GM12878 (cell line): ENCODE measurements around the gene ACACA. TPM values are rescaled to one million over a fixed set of nuclear protein-coding genes. Genes with fewer than 3 reads are reported as not detected.

Experiments used
- ATAC-seq: fragments of 200-7000 bp; cut with Tn5 transposase; 3 replicates; pipeline ENCODE4 v1.9.1; 2020; ENCODE audit warnings: mild to moderate bottlenecking, moderate library complexity
- BruUV-seq: library from RNA; stranded (reverse); fragments of 400-500 nt; replicated peaks from 2 replicates; lab custom pipeline; 2021; lab: Mats Ljungman, UMichigan
- CTCF ChIA-PET: fragments of 300-600 bp; sonication (Branson Sonifier 250); formaldehyde crosslinking; extraction: SDS; loops from one replicate; lab custom pipeline; 2021; ENCODE audit warnings: inconsistent platforms; lab: Yijun Ruan, JAX
- POLR2A ChIA-PET: fragments of 350-600 bp; formaldehyde crosslinking; extraction: SDS; loops from one replicate; lab custom pipeline; 2021; ENCODE audit warnings: inconsistent platforms; lab: Charles Lee
- RAD21 ChIA-PET: fragments of 300-600 bp; sonication (Branson Sonifier 250); formaldehyde crosslinking; loops from one replicate; lab custom pipeline; 2023; ENCODE audit warnings: antibody characterized with exemption; ENCODE audit not compliant: unreplicated experiment; lab: Charles Lee
- SMC1A ChIA-PET: fragments of 300-600 bp; sonication (Branson Sonifier 250); formaldehyde crosslinking; loops from one replicate; lab custom pipeline; 2023; ENCODE audit not compliant: unreplicated experiment, uncharacterized antibody; lab: Charles Lee
- DNase-seq: peaks from one replicate; pipeline ENCODE4 v3.0.0-alpha.2; 2011; ENCODE audit warnings: low read depth, low spot score
- FAIRE-seq: peaks from 3 replicates; lab custom pipeline; 2011; peaks lifted over from hg19 to GRCh38; lab: Jason Lieb, UNC
- H2AFZ ChIP-seq: 2 replicates; pipeline ENCODE4 v1.6.0; 2011; ENCODE audit warnings: low read depth, low read length, control low read depth; ENCODE audit not compliant: control insufficient read depth
- H3K27ac ChIP-seq: 2 replicates; pipeline ENCODE4 v1.5.1; 2011; ENCODE audit warnings: control low read depth; ENCODE audit not compliant: control insufficient read depth, insufficient read depth
- H3K27me3 ChIP-seq, 2 experiments: replicated peaks in 1 of 2; 2 replicates each; pipeline versions ENCODE4 v1.6.0 to v1.6.1; 2011; ENCODE audit warnings: low read length in 1 of 2; ENCODE audit not compliant: control insufficient read depth in 2 of 2, insufficient read depth in 2 of 2
- H3K36me3 ChIP-seq, 2 experiments: 2 replicates each; pipeline ENCODE4 v1.5.1; 2011; ENCODE audit warnings: low read length in 1 of 2; ENCODE audit not compliant: control insufficient read depth in 2 of 2, insufficient read depth in 2 of 2
- H3K4me1 ChIP-seq: 2 replicates; pipeline ENCODE4 v1.6.1; 2011; ENCODE audit warnings: mild to moderate bottlenecking, low read length, moderate library complexity, mixed read lengths; ENCODE audit not compliant: control insufficient read depth, insufficient read depth
- H3K4me2 ChIP-seq: 2 replicates; pipeline ENCODE4 v1.6.0; 2011; ENCODE audit warnings: control low read depth; ENCODE audit not compliant: control insufficient read depth, insufficient read depth
- H3K4me3 ChIP-seq: fragments of 200-600 bp; sonication (generic); 2 replicates; pipeline ENCODE4 v1.5.1; 2016
- H3K79me2 ChIP-seq: 2 replicates; pipeline ENCODE4 v1.6.0; 2011; ENCODE audit warnings: low read length; ENCODE audit not compliant: control insufficient read depth, insufficient read depth
- H3K9ac ChIP-seq: 2 replicates; pipeline ENCODE4 v1.8.0; 2011; ENCODE audit warnings: low read length, control low read depth, mixed read lengths; ENCODE audit not compliant: control insufficient read depth, insufficient read depth
- H3K9me3 ChIP-seq: replicated peaks from 3 replicates; pipeline ENCODE4 v1.5.1; 2011; ENCODE audit warnings: mild to moderate bottlenecking, low read length; ENCODE audit not compliant: control insufficient read depth, insufficient read depth
- H4K20me1 ChIP-seq: 2 replicates; pipeline ENCODE4 v1.6.0; 2011; ENCODE audit not compliant: control insufficient read depth, insufficient read depth
- CHD2 ChIP-seq: IDR thresholded peaks from 2 replicates; pipeline ENCODE4 v1.6.1; 2011; ENCODE audit warnings: low read depth, low read length, improper control_type of control experiment, borderline replicate concordance
- IKZF1 ChIP-seq: fragments of 450-650 bp; conservative IDR thresholded peaks from 2 replicates; pipeline ENCODE4 v1.6.1; 2017; ENCODE audit warnings: antibody characterized with exemption, mild to moderate bottlenecking
- KDM1A ChIP-seq: fragments of 200-600 bp; sonication (generic); IDR thresholded peaks from 2 replicates; pipeline ENCODE4 v1.6.1; 2016; ENCODE audit warnings: borderline replicate concordance
- LARP7 ChIP-seq: fragments of 450-650 bp; IDR thresholded peaks from 2 replicates; pipeline ENCODE4 v1.6.1; 2017; ENCODE audit warnings: mild to moderate bottlenecking
- REST ChIP-seq: IDR thresholded peaks from 2 replicates; pipeline ENCODE4 v1.6.1; 2012; ENCODE audit warnings: mild to moderate bottlenecking, low read depth, low read length
- SMAD5 ChIP-seq: IDR thresholded peaks from 2 replicates; pipeline ENCODE4 v1.6.1; 2016; ENCODE audit warnings: antibody characterized with exemption, low read depth
- STAT1 ChIP-seq: fragments of 450-650 bp; conservative IDR thresholded peaks from 2 replicates; pipeline ENCODE4 v1.6.1; 2014; ENCODE audit warnings: antibody characterized with exemption, mild to moderate bottlenecking
- TCF7 ChIP-seq: IDR thresholded peaks from 2 replicates; pipeline ENCODE4 v1.6.1; 2014; ENCODE audit warnings: antibody characterized with exemption, borderline replicate concordance
- USF1 ChIP-seq: IDR thresholded peaks from 2 replicates; pipeline ENCODE4 v1.6.1; 2011; ENCODE audit warnings: borderline replicate concordance, low read depth, mild to moderate bottlenecking, moderate library complexity, mixed read lengths, low read length; ENCODE audit not compliant: insufficient read depth; ENCODE audit errors: extremely low read length
- WGBS: methylation state at CpG from one replicate; pipeline ENCODE4 v1.1.6; 2016; ENCODE audit warnings: low lambda C conversion rate; ENCODE audit not compliant: insufficient replicate concordance, insufficient coverage; ENCODE audit errors: missing lambda C conversion rate; 5-methylcytosine and 5-hydroxymethylcytosine counted together
- in situ Hi-C: fragments of 300-500 bp; cut with MboI; formaldehyde crosslinking; loops from 9 replicates; pipeline ENCODE4 v1.14.3; 2018; ENCODE audit warnings: mixed read lengths
- intact Hi-C: fragments of 100-400 bp; cut with micrococcal nuclease; formaldehyde crosslinking; loops from one replicate; pipeline ENCODE4 v1.14.2; 2022; ENCODE audit not compliant: unreplicated experiment
- polyA plus RNA-seq, 11 experiments: library from polyadenylated mRNA; depleted of rRNA in 4 of 11; unstranded in 6 of 11; stranded (reverse) in 5 of 11; fragments of >200 nt; fragmentation: Nextera tagmentation in 4 of 11; fragmentation: Illumina TruSeq in 1 of 11; extraction: Ambion mirVana in 4 of 11; extraction: Trizol in 1 of 11; gene quantifications; 1 replicate in 1 of 11; 2 replicates in 10 of 11; pipeline versions ENCODE4 v1.2.1 to v1.2.3, GENCODE V29; 2011 to 2016; ENCODE audit warnings: inconsistent platforms in 2 of 11, missing spikeins in 2 of 11, low read depth in 1 of 11
- total RNA-seq, 4 experiments: library from RNA; depleted of rRNA in 3 of 4; stranded (reverse); fragments of >200 nt in 3 of 4; fragmentation: Illumina TruSeq in 1 of 4; extraction: Trizol in 1 of 4; gene quantifications; 2 replicates each; pipeline versions ENCODE4 v1.2.1 to v1.2.3, GENCODE V29; 2013 to 2021

ACACA gene
- total and polyA plus RNA-seq, 10 of the 15 experiments (the other 5 are each of a cell fraction or from before 2014, with no cell fraction given) = 12.9 to 74.2 (median 32.0) TPM

- TF ChIP-seq IKZF1 (no peak), TCF7 (no peak), KDM1A (no peak), STAT1 (no peak), CHD2 (no peak)
These were observed 22.4 kb upstream of the ACACA start (continued) for GRCh38 chr17:37429039-37429438.

- DNase-seq (no peak), FAIRE-seq (no peak), ATAC-seq (no peak)
- 100% methylated on average over 1 of the region's 1 CpG for WGBS
- Histone ChIP-seq H3K27me3 (no peaks in the 10 kb centered on the region), H3K9me3 (no peaks in the 10 kb centered on the region), H4K20me1 (no peaks in the 10 kb centered on the region), H3K9ac (no peak overlapping the region), H3K36me3 (peaks cover 8 to 18% of the 10 kb centered on the region in 2 experiments; a peak in 3 of 4 replicates), H3K4me2 (no peak overlapping the region), H2AFZ (no peak overlapping the region), H3K79me2 (no peaks in the 10 kb centered on the region; the same call in 1 of the 2 replicates), H3K4me3 (no peak overlapping the region), H3K4me1 (peaks cover 6% of the 10 kb centered on the region; the same call in 1 of the 2 replicates), H3K27ac (no peak overlapping the region)
- no TSS peak for BruUV-seq
- in situ Hi-C loops = no loop called here
- CTCF ChIA-PET = interaction anchor here (0.6 to 1.3 kb wide), 3 partner anchors 13 to 82 kb away, joined by 3 to 4 read pairs (median 3); no protein-coding TSS in a partner anchor
- TF ChIP-seq REST (no peak), SMAD5 (no peak), USF1 (no peak), LARP7 (no peak)
- SMC1A ChIA-PET = no interaction called here
- POLR2A ChIA-PET = no interaction called here
- RAD21 ChIA-PET = no interaction called here
- intact Hi-C loops = no loop called here
These were observed 18.6 kb upstream of the ACACA start for GRCh38 chr17:37425268-37425667.
